GM19035 (cell line): ENCODE measurements around the gene NUB1.
A peak's percentile ranks its signal among the peaks of the same experiment; 100 is the strongest.
"Not testable (repeated sequence)": the region's sequence is repeated elsewhere in the genome, so short reads cannot be mapped to it uniquely, and the experiment has no call there.

ENCODE experiments used
- ATAC-seq: cut with Tn5 transposase; IDR thresholded peaks from one replicate; pipeline ENCODE4 v1.9.1; 2021; ENCODE audit not compliant: unreplicated experiment

Gene NUB1

GRCh38 chr7:151341357-151342101 is at the start of gene NUB1:
Gene NUB1 (plus strand): TSS chr7:151341812. CDS start chr7:151345350, 3,538 bp downstream.
- ATAC-seq: peak; percentile 61

GRCh38 chr7:151292850-151293249 is 48.8 kb upstream of the NUB1 start:
- no peak for ATAC-seq

- ATAC-seq: no peak
These were observed 45.2 kb upstream of the NUB1 start for GRCh38 chr7:151296202-151296992.

- ATAC-seq: no peak
These were observed 42.8 kb upstream of the NUB1 start for GRCh38 chr7:151298765-151299164.

GRCh38 chr7:151299530-151299929 is 42.1 kb upstream of the NUB1 start:
- ATAC-seq: no peak

GRCh38 chr7:151299940-151300645 is 41.5 kb upstream of the NUB1 start:
- no peak for ATAC-seq

GRCh38 chr7:151301471-151302462 is 39.8 kb upstream of the NUB1 start:
- no peak for ATAC-seq

- ATAC-seq: not testable (repeated sequence)
These were observed 37.4 kb upstream of the NUB1 start for GRCh38 chr7:151304251-151304650.

GRCh38 chr7:151304856-151305255 is 36.8 kb upstream of the NUB1 start:
- ATAC-seq: no peak

GRCh38 chr7:151306374-151306773 is 35.2 kb upstream of the NUB1 start:
- no peak for ATAC-seq

- ATAC-seq: no peak
These were observed 34.8 kb upstream of the NUB1 start for GRCh38 chr7:151306860-151307259.

GRCh38 chr7:151307536-151307935 is 34.1 kb upstream of the NUB1 start:
- no peak for ATAC-seq

- no peak for ATAC-seq
These were observed 33.4 kb upstream of the NUB1 start for GRCh38 chr7:151308256-151308655.

GRCh38 chr7:151308791-151309190 is 32.8 kb upstream of the NUB1 start:
- no peak for ATAC-seq

- ATAC-seq: no peak
These were observed 32.3 kb upstream of the NUB1 start for GRCh38 chr7:151309311-151309710.

- no peak for ATAC-seq
These were observed 31.0 kb upstream of the NUB1 start for GRCh38 chr7:151310578-151310977.

- no peak for ATAC-seq
These were observed 30.2 kb upstream of the NUB1 start for GRCh38 chr7:151311294-151311864.

GRCh38 chr7:151312356-151312755 is 29.3 kb upstream of the NUB1 start:
- no peak for ATAC-seq

- ATAC-seq: no peak
These were observed 28.5 kb upstream of the NUB1 start for GRCh38 chr7:151312831-151313809.
